K562 (cell line): ENCODE data around the gene GLB1L3. TPM values are rescaled to one million over a fixed set of nuclear protein-coding genes. Genes with fewer than 3 reads are reported as not detected.
A peak's percentile ranks its signal among the peaks of the same experiment; 100 is the strongest.

Experiments
- CBFB ChIP-seq: sonication (generic); formaldehyde crosslinking; IDR thresholded peaks from 2 replicates; pipeline ENCODE4 v1.4.0; 2020; ENCODE audit warnings: mild to moderate bottlenecking, missing genetic modification reagents
- CCNT2 ChIP-seq: IDR thresholded peaks from 2 replicates; pipeline ENCODE4 v1.6.1; 2011; ENCODE audit warnings: borderline replicate concordance, low read depth, mild to moderate bottlenecking, moderate library complexity, mixed read lengths, low read length; ENCODE audit not compliant: insufficient read length; ENCODE audit errors: extremely low read depth
- CXXC5 ChIP-seq: fragments of 250-450 bp; sonication (Bioruptor Pico); IDR thresholded peaks from 2 replicates; pipeline ENCODE4 v1.8.0; 2022; ENCODE audit warnings: inconsistent platforms, mild to moderate bottlenecking, moderate library complexity
- ELF2 ChIP-seq: fragments of 250-450 bp; sonication (Bioruptor Pico); IDR thresholded peaks from 2 replicates; pipeline ENCODE4 v1.5.0; 2021; ENCODE audit warnings: mild to moderate bottlenecking
- HMG20A ChIP-seq: fragments of 450-650 bp; formaldehyde crosslinking; conservative IDR thresholded peaks from 2 replicates; pipeline ENCODE4 v1.4.0; 2020; ENCODE audit warnings: mild to moderate bottlenecking, mixed read lengths
- MCM3 ChIP-seq: fragments of 450-650 bp; IDR thresholded peaks from 2 replicates; pipeline ENCODE4 v1.6.1; 2016
- RHOXF2B ChIP-seq: fragments of 250-450 bp; sonication (Bioruptor Pico); conservative IDR thresholded peaks from 2 replicates; pipeline ENCODE4 v1.5.1; 2021
- SMARCC2 ChIP-seq: fragments of 450-650 bp; IDR thresholded peaks from 2 replicates; pipeline ENCODE4 v1.6.1; 2017; ENCODE audit warnings: antibody characterized with exemption, moderate library complexity, mild to moderate bottlenecking, low read depth
- TAF7 ChIP-seq: fragments of 450-650 bp; IDR thresholded peaks from 2 replicates; pipeline ENCODE4 v1.6.1; 2016; ENCODE audit warnings: missing genetic modification characterization, missing compliant biosample characterization
- TRIM28 ChIP-seq: fragments of 450-650 bp; IDR thresholded peaks from 2 replicates; pipeline ENCODE4 v1.6.1; 2017
- ZNF583 ChIP-seq: fragments of 250-450 bp; sonication (Bioruptor Pico); IDR thresholded peaks from 2 replicates; pipeline ENCODE4 v1.4.0; 2020
- polyA plus RNA-seq, 8 experiments: library from polyadenylated mRNA; depleted of rRNA in 4 of 8; stranded (reverse) in 5 of 8; unstranded in 3 of 8; fragments of >200 nt; fragmentation: Nextera tagmentation in 2 of 8; fragmentation: Illumina TruSeq in 1 of 8; extraction: Ambion mirVana in 2 of 8; extraction: Trizol in 1 of 8; gene quantifications; 2 replicates each; pipeline versions ENCODE4 v1.2.1 to v1.2.3, GENCODE V29; 2011 to 2014; ENCODE audit warnings: inconsistent platforms in 1 of 8, missing spikeins in 1 of 8
- total RNA-seq, 7 experiments: library from RNA; depleted of rRNA in 6 of 7; stranded (reverse); fragments of >200 nt in 6 of 7; fragmentation: Illumina TruSeq in 2 of 7; extraction: Trizol in 2 of 7; gene quantifications; 2 replicates each; pipeline versions ENCODE4 v1.2.1 to v1.2.3, GENCODE V29; 2011 to 2021; ENCODE audit warnings: low replicate concordance in 1 of 7
- TF ChIP-seq, protein P1 (sequence below): IDR thresholded peaks from 2 replicates; pipeline ENCODE4 v1.6.1; 2011; ENCODE audit warnings: borderline replicate concordance, low read depth, mild to moderate bottlenecking, moderate library complexity, low read length; ENCODE audit not compliant: insufficient read depth, poor library complexity, severe bottlenecking
- TF ChIP-seq, protein P2 (sequence below): sonication (generic); formaldehyde crosslinking; IDR thresholded peaks from 2 replicates; pipeline ENCODE4 v1.8.0; 2023; ENCODE audit warnings: missing genetic modification reagents, mild to moderate bottlenecking, borderline replicate concordance
- TF ChIP-seq, protein P3 (sequence below): fragments of 250-450 bp; sonication (Bioruptor Pico); IDR thresholded peaks from 2 replicates; pipeline ENCODE4 v1.4.0; 2020

Gene GLB1L3
- total and polyA plus RNA-seq, 9 of the 15 experiments (the other 6 are each of a cell fraction or from before 2014, with no cell fraction given) = 0.18 to 3.3 (median 0.49) TPM

DNA sequence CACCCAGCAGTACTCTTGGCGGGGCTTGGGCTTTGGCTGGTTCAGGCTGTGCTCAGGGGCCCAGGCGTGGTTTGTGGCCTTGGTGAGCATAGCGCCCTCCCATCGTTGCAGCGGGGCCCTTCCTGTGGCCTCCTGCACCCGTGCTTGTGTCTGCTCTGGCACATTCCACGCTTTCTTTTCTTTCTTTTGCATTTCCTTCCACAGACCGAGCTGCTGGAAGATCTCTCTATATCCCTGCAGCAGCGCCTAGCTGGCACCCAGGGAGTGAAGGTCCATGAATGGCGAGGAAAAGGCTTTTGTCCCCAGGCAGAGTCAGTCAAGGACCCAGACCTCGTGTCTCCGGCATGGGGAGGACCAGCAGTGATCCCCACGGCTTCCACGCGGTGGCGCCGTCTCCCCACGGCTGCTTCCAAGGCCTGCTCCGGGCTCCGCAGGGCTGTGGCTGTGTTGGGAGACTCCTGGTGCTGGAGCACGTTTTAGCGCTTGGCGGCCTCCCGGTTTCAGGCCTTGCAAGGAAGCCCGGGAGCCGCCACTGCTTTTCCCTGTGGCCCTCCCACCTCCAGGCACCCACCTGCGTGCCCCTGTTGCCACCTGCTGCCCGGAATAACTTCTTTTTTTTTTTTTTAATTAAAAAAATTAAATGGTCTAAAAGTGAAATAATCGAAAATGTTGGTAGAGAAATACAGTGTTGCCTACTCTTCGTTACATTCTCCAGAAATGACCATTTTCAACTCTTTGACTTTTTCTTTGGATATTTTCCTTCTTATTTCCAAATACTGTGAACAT, 84.1 kb downstream of the GLB1L3 start (continued):
- TF ChIP-seq, protein P1, sequence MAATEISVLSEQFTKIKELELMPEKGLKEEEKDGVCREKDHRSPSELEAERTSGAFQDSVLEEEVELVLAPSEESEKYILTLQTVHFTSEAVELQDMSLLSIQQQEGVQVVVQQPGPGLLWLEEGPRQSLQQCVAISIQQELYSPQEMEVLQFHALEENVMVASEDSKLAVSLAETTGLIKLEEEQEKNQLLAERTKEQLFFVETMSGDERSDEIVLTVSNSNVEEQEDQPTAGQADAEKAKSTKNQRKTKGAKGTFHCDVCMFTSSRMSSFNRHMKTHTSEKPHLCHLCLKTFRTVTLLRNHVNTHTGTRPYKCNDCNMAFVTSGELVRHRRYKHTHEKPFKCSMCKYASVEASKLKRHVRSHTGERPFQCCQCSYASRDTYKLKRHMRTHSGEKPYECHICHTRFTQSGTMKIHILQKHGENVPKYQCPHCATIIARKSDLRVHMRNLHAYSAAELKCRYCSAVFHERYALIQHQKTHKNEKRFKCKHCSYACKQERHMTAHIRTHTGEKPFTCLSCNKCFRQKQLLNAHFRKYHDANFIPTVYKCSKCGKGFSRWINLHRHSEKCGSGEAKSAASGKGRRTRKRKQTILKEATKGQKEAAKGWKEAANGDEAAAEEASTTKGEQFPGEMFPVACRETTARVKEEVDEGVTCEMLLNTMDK = no peak
- TF ChIP-seq TRIM28 (no peak), CCNT2 (no peak), HMG20A (CRISPR knock-in tag) (no peak), CXXC5 (CRISPR knock-in tag) (peak; percentile 21; the same call in 1 of the 2 replicates), ELF2 (CRISPR knock-in tag) (no peak), SMARCC2 (no peak), CBFB (CRISPR knock-in tag) (no peak), TAF7 (tag) (no peak), ZNF583 (no peak), RHOXF2B (CRISPR knock-in tag) (no peak), MCM3 (no peak)
- TF ChIP-seq, protein P2, sequence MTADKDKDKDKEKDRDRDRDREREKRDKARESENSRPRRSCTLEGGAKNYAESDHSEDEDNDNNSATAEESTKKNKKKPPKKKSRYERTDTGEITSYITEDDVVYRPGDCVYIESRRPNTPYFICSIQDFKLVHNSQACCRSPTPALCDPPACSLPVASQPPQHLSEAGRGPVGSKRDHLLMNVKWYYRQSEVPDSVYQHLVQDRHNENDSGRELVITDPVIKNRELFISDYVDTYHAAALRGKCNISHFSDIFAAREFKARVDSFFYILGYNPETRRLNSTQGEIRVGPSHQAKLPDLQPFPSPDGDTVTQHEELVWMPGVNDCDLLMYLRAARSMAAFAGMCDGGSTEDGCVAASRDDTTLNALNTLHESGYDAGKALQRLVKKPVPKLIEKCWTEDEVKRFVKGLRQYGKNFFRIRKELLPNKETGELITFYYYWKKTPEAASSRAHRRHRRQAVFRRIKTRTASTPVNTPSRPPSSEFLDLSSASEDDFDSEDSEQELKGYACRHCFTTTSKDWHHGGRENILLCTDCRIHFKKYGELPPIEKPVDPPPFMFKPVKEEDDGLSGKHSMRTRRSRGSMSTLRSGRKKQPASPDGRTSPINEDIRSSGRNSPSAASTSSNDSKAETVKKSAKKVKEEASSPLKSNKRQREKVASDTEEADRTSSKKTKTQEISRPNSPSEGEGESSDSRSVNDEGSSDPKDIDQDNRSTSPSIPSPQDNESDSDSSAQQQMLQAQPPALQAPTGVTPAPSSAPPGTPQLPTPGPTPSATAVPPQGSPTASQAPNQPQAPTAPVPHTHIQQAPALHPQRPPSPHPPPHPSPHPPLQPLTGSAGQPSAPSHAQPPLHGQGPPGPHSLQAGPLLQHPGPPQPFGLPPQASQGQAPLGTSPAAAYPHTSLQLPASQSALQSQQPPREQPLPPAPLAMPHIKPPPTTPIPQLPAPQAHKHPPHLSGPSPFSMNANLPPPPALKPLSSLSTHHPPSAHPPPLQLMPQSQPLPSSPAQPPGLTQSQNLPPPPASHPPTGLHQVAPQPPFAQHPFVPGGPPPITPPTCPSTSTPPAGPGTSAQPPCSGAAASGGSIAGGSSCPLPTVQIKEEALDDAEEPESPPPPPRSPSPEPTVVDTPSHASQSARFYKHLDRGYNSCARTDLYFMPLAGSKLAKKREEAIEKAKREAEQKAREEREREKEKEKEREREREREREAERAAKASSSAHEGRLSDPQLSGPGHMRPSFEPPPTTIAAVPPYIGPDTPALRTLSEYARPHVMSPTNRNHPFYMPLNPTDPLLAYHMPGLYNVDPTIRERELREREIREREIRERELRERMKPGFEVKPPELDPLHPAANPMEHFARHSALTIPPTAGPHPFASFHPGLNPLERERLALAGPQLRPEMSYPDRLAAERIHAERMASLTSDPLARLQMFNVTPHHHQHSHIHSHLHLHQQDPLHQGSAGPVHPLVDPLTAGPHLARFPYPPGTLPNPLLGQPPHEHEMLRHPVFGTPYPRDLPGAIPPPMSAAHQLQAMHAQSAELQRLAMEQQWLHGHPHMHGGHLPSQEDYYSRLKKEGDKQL (CRISPR knock-in tag) = no peak
- TF ChIP-seq, protein P3, sequence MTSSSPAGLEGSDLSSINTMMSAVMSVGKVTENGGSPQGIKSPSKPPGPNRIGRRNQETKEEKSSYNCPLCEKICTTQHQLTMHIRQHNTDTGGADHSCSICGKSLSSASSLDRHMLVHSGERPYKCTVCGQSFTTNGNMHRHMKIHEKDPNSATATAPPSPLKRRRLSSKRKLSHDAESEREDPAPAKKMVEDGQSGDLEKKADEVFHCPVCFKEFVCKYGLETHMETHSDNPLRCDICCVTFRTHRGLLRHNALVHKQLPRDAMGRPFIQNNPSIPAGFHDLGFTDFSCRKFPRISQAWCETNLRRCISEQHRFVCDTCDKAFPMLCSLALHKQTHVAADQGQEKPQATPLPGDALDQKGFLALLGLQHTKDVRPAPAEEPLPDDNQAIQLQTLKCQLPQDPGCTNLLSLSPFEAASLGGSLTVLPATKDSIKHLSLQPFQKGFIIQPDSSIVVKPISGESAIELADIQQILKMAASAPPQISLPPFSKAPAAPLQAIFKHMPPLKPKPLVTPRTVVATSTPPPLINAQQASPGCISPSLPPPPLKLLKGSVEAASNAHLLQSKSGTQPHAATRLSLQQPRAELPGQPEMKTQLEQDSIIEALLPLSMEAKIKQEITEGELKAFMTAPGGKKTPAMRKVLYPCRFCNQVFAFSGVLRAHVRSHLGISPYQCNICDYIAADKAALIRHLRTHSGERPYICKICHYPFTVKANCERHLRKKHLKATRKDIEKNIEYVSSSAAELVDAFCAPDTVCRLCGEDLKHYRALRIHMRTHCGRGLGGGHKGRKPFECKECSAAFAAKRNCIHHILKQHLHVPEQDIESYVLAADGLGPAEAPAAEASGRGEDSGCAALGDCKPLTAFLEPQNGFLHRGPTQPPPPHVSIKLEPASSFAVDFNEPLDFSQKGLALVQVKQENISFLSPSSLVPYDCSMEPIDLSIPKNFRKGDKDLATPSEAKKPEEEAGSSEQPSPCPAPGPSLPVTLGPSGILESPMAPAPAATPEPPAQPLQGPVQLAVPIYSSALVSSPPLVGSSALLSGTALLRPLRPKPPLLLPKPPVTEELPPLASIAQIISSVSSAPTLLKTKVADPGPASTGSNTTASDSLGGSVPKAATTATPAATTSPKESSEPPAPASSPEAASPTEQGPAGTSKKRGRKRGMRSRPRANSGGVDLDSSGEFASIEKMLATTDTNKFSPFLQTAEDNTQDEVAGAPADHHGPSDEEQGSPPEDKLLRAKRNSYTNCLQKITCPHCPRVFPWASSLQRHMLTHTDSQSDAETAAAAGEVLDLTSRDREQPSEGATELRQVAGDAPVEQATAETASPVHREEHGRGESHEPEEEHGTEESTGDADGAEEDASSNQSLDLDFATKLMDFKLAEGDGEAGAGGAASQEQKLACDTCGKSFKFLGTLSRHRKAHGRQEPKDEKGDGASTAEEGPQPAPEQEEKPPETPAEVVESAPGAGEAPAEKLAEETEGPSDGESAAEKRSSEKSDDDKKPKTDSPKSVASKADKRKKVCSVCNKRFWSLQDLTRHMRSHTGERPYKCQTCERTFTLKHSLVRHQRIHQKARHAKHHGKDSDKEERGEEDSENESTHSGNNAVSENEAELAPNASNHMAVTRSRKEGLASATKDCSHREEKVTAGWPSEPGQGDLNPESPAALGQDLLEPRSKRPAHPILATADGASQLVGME (CRISPR knock-in tag) = no peak
